Large intestine (tissue), 3 donors: ENCODE results near the gene MAP2. TPM values are rescaled to one million over a fixed set of nuclear protein-coding genes. Genes with fewer than 3 reads are reported as not detected.

ENCODE experiments used
- DNase-seq, 2 donors: peaks; one replicate each; pipeline versions ENCODE4 v3.0.0 to v3.0.0-alpha.2; 2013
- H3K27ac ChIP-seq: one replicate; pipeline ENCODE4 v1.5.1; 2013; ENCODE audit warnings: low read length
- H3K27me3 ChIP-seq: 2 replicates; pipeline ENCODE4 v1.6.1; 2013; ENCODE audit warnings: low read length; ENCODE audit not compliant: control insufficient read depth, insufficient read depth
- H3K36me3 ChIP-seq: 2 replicates; pipeline ENCODE4 v1.6.1; 2013; ENCODE audit warnings: low read length; ENCODE audit not compliant: control insufficient read depth, insufficient read depth
- H3K4me1 ChIP-seq: one replicate; pipeline ENCODE4 v1.6.1; 2013; ENCODE audit warnings: low read length; ENCODE audit not compliant: control insufficient read depth, insufficient read depth
- H3K4me3 ChIP-seq: one replicate; pipeline ENCODE4 v1.5.1; 2013; ENCODE audit warnings: low read length
- H3K9me3 ChIP-seq: one replicate; pipeline ENCODE4 v1.6.1; 2013; ENCODE audit warnings: mild to moderate bottlenecking, low read depth, low read length, moderate library complexity; ENCODE audit not compliant: control insufficient read depth
- WGBS: methylation state at CpG from one replicate; pipeline ENCODE4 v1.1.5; 2013; ENCODE audit warnings: low lambda C conversion rate; ENCODE audit not compliant: insufficient coverage; 5-methylcytosine and 5-hydroxymethylcytosine counted together
- polyA plus RNA-seq: library from polyadenylated mRNA; unstranded; fragments of 120-200 nt; gene quantifications from one replicate; pipeline ENCODE4 v1.2.1, GENCODE V29; 2013

Gene MAP2
- polyA plus RNA-seq, 1 donor, result 16.3 TPM

- Histone ChIP-seq H3K36me3 (no peaks in the 10 kb centered on the region), H3K27ac (no peak overlapping the region), H3K4me3 (peak overlapping the region; percentile 59), H3K27me3 (peaks cover 8% of the 10 kb centered on the region), H3K9me3 (no peaks in the 10 kb centered on the region), H3K4me1 (peaks cover 3% of the 10 kb centered on the region)
- WGBS, result 0% methylated on average over 5 of the region's 28 CpGs
- no peak for DNase-seq
Measured at GRCh38 chr2:209424199-209424701, 403 bp downstream of the MAP2 start.

- Histone ChIP-seq H3K4me3 (peak overlapping the region; percentile 59), H3K9me3 (no peaks in the 10 kb centered on the region), H3K4me1 (peaks cover 3% of the 10 kb centered on the region), H3K27me3 (peaks cover 8% of the 10 kb centered on the region), H3K27ac (no peak overlapping the region), H3K36me3 (no peaks in the 10 kb centered on the region)
- DNase-seq, result no peak
- WGBS, result 40% methylated on average over 1 of the region's 10 CpGs
Measured at GRCh38 chr2:209424781-209425470, 1.1 kb downstream of the MAP2 start.

DNA sequence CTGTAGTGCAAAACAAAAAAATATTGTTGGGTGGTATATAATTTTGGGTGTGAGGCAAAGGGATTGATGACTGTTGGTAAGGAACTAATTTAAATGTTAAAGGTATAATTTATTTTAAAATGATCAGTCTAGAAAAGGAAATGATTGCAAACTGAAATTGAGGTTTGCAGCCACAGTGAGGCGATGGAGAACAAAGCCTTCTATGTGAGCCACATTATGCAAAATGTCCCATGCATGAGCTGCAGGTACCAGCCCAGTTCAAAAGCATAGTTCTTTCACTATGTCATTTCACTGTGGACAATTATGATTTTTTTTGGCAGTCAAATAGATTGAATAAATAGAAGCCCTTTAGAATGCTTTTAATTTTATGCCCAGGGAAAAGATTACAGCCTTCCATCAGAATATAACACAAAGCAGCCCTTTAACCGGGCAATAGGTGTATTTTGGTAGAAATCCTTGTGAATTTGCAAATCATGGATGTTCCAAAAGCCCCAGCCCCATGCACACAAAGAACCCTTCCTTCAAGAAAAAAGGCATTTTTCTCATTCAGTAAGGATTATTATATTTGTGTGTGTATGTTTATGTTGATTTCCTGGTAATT is 1.7 kb downstream of the MAP2 start:
- peaks cover 3% of the 10 kb centered on the region for H3K4me1 ChIP-seq
- H3K27ac ChIP-seq, result no peak overlapping the region
- peaks cover 8% of the 10 kb centered on the region for H3K27me3 ChIP-seq
- no peaks in the 10 kb centered on the region for H3K36me3 ChIP-seq
- no peaks in the 10 kb centered on the region for H3K9me3 ChIP-seq
- no CpG with 5 or more reads among the region's 2 CpGs for WGBS
- no peak for DNase-seq
- H3K4me3 ChIP-seq, result no peak overlapping the region

GRCh38 chr2:209426432-209426831 is 2.6 kb downstream of the MAP2 start:
- no peak for DNase-seq
- Histone ChIP-seq H3K9me3 (no peaks in the 10 kb centered on the region), H3K27me3 (peaks cover 8% of the 10 kb centered on the region), H3K4me3 (no peak overlapping the region), H3K4me1 (peaks cover 3% of the 10 kb centered on the region), H3K27ac (no peak overlapping the region), H3K36me3 (no peaks in the 10 kb centered on the region)

DNA sequence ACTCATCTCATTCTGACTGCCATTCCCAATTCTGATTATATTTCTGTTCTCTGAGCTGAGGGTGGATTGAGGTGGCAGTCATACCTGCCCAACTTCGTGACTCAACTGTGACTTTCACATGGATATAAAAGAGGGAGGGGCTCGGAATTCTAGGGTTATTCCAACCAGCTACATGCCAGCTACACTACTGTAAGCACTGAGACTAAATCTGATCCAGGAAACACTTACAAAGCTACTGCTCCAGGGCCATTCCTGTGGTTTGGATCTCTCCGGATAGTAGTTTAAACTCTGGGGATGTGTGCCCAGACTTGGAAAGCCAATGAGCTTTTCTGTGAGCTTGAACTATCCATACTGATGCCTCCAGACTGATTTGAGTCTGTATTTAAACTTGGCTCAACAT is 7.9 kb downstream of the MAP2 start:
- Histone ChIP-seq H3K4me3 (no peak overlapping the region), H3K4me1 (no peaks in the 10 kb centered on the region), H3K9me3 (no peaks in the 10 kb centered on the region), H3K36me3 (no peaks in the 10 kb centered on the region), H3K27me3 (no peaks in the 10 kb centered on the region), H3K27ac (no peak overlapping the region)
- no CpG with 5 or more reads among the region's 3 CpGs for WGBS
- peak in 1 of 2 donors; percentile 2 for DNase-seq

DNA sequence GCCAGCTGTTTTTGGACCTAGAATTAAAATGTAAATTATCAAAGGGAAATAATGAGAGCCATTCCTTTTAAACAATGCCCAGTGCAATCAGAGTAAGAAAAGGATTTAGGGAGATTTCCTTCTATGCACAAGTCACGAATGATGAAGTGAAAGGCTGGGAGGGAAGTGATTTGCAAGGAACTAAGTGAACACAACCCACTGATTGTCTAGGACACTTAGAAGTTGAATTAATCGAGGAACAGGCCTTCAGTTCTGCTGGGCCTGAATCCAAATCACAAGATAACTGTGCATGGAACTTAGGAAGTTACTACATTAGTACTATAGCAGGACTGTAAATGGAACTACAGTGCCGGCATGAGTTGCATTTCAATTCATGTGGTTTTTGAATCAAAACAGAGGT is 17.7 kb downstream of the MAP2 start:
- DNase-seq, result no peak
- Histone ChIP-seq H3K4me1 (no peaks in the 10 kb centered on the region), H3K9me3 (no peaks in the 10 kb centered on the region), H3K36me3 (no peaks in the 10 kb centered on the region), H3K4me3 (no peak overlapping the region), H3K27me3 (no peaks in the 10 kb centered on the region), H3K27ac (no peak overlapping the region)
- 60% methylated on average over 1 of the region's 3 CpGs for WGBS

DNA sequence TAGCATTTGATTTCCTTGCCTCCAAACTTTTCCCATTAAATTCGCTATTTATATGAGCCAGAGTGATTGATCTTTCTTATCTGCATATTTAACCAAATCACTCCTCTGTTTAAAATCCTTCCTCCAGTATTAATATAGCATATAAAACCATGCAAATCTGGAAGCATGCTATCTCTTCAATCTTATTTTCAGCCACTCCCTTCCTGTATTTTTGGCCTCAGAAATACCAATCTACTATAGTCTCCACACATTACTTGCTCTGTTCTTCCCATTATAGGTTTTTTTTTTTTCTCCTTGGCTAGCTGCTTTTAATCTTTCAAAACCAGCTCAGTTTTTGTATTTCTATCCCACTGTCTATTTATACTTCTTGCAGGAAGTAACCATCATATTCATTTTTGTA is 19.1 kb downstream of the MAP2 start:
- Histone ChIP-seq H3K9me3 (no peaks in the 10 kb centered on the region), H3K4me3 (no peak overlapping the region), H3K36me3 (no peaks in the 10 kb centered on the region), H3K27me3 (no peaks in the 10 kb centered on the region), H3K27ac (no peak overlapping the region), H3K4me1 (no peaks in the 10 kb centered on the region)
- no peak for DNase-seq
- 100% methylated on average over 1 of the region's 1 CpG for WGBS

DNA sequence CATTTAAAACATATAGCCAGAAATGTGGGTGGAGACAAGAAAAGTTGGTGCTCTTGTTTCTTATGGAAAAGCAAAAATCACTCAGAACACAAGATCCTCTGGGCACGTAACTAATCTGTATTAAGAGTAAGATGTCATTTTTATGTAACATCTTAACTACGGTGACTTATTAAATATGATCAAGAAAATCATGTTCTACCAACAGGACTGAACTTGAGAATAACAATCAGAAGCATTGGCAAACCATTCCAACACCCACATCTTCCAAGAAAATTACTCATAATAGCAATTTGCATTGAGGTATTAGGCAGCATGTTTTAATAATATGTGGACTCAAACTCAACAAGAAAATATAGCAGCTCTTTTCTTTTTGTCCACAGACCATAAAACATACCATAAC is 21.6 kb downstream of the MAP2 start:
- Histone ChIP-seq H3K27me3 (no peaks in the 10 kb centered on the region), H3K4me1 (no peaks in the 10 kb centered on the region), H3K4me3 (no peak overlapping the region), H3K9me3 (no peaks in the 10 kb centered on the region), H3K27ac (no peak overlapping the region), H3K36me3 (no peaks in the 10 kb centered on the region)
- no peak for DNase-seq
- 66% methylated on average over 2 of the region's 2 CpGs for WGBS

DNA sequence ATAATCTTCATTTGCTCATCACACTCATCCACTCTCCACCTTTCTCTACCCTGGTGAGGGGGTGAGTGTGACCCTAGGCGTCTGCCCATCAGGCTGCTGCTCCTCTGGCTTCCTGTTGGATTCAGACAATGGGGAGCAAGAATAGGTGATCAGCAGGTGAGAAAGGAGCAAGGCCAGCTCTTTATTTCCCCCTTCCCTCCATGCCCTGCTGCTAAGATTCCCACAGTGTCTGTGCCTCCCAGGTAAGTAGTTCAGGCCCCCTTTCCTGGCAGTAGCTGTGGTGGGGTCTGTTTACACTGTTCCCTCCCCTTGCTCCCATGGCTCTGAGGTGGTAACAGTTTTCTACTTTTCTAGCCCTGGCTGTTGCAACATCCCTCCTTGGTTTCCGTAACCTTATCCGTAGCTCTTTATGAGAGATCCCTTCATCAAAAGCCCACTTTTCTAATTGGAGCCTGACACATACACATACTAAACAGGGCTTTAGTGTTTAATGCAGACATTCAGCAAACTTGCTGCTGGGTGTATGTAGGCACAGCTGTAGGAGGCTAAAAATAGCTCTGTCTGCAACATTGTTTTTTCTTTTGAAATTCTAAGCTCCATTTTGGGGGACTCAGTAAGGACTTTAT is 27.5 kb downstream of the MAP2 start:
- H3K36me3 ChIP-seq, result no peaks in the 10 kb centered on the region
- WGBS, result 100% methylated on average over 2 of the region's 3 CpGs
- no peak overlapping the region for H3K4me3 ChIP-seq
- no peak overlapping the region for H3K27ac ChIP-seq
- no peaks in the 10 kb centered on the region for H3K27me3 ChIP-seq
- DNase-seq, result no peak
- no peaks in the 10 kb centered on the region for H3K9me3 ChIP-seq
- no peaks in the 10 kb centered on the region for H3K4me1 ChIP-seq

- H3K27me3 ChIP-seq, result no peaks in the 10 kb centered on the region
- no peaks in the 10 kb centered on the region for H3K9me3 ChIP-seq
- no peak overlapping the region for H3K27ac ChIP-seq
- no peak overlapping the region for H3K4me3 ChIP-seq
- H3K36me3 ChIP-seq, result no peaks in the 10 kb centered on the region
- H3K4me1 ChIP-seq, result no peaks in the 10 kb centered on the region
- no peak for DNase-seq
Measured at GRCh38 chr2:209456489-209456888, 32.6 kb downstream of the MAP2 start.
